ENCODE data around the gene CHTF8.
"Not testable (repeated sequence)": the region's sequence is repeated elsewhere in the genome, so short reads cannot be mapped to it uniquely, and the experiment has no call there.

DNA sequence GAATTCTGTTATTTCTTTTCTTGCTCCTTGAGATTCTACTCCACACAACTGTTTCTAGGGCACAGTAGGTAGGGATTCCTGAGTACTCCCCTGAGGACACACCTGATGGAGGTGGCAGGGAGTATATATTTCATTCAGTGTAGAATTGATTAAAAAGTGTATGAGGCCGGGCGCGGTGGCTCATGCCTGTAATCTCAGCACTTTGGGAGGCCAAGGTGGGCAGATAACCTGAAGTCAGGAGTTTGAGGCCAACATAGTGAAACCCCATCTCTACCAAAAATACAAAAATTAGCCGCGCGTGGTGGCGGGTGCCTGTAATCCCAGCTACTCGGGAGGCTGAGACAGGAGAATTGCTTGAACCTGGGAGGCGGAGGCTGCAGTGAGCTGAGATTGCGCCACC is 5.6 kb downstream of the CHTF8 start:
- not testable (repeated sequence) for TF ChIP-seq POLR2A (IDR thresholded peaks at IDR 0.05)
- TF ChIP-seq, protein P1, sequence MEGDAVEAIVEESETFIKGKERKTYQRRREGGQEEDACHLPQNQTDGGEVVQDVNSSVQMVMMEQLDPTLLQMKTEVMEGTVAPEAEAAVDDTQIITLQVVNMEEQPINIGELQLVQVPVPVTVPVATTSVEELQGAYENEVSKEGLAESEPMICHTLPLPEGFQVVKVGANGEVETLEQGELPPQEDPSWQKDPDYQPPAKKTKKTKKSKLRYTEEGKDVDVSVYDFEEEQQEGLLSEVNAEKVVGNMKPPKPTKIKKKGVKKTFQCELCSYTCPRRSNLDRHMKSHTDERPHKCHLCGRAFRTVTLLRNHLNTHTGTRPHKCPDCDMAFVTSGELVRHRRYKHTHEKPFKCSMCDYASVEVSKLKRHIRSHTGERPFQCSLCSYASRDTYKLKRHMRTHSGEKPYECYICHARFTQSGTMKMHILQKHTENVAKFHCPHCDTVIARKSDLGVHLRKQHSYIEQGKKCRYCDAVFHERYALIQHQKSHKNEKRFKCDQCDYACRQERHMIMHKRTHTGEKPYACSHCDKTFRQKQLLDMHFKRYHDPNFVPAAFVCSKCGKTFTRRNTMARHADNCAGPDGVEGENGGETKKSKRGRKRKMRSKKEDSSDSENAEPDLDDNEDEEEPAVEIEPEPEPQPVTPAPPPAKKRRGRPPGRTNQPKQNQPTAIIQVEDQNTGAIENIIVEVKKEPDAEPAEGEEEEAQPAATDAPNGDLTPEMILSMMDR (IDR thresholded peaks at IDR 0.05) = not testable (repeated sequence)
